ENCODE results near the gene INTS4. TPM values are rescaled to one million over a fixed set of nuclear protein-coding genes. Genes with fewer than 3 reads are reported as not detected.

The INTS4 gene
- total RNA-seq, 2 donors from 2014 or later, result 21.5 to 28.0 TPM

GRCh38 chr11:78011301-78011700 lies 16.8 kb upstream of the INTS4 start:
- Histone ChIP-seq H3K27me3 (no peaks in the 10 kb centered on the region), H3K9ac (ENCODE audit: low read depth in 2 of 2, low read length in 2 of 2) (no peak overlapping the region), H3K36me3 (no peaks in the 10 kb centered on the region), H3K9me3 (no peaks in the 10 kb centered on the region), H3K4me3 (no peak overlapping the region), H3K27ac (no peak overlapping the region), H3K4me1 (no peaks in the 10 kb centered on the region)
- TF ChIP-seq, protein P1, sequence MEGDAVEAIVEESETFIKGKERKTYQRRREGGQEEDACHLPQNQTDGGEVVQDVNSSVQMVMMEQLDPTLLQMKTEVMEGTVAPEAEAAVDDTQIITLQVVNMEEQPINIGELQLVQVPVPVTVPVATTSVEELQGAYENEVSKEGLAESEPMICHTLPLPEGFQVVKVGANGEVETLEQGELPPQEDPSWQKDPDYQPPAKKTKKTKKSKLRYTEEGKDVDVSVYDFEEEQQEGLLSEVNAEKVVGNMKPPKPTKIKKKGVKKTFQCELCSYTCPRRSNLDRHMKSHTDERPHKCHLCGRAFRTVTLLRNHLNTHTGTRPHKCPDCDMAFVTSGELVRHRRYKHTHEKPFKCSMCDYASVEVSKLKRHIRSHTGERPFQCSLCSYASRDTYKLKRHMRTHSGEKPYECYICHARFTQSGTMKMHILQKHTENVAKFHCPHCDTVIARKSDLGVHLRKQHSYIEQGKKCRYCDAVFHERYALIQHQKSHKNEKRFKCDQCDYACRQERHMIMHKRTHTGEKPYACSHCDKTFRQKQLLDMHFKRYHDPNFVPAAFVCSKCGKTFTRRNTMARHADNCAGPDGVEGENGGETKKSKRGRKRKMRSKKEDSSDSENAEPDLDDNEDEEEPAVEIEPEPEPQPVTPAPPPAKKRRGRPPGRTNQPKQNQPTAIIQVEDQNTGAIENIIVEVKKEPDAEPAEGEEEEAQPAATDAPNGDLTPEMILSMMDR (IDR thresholded peaks at IDR 0.05), result no peak
- DNase-seq, result no peak
- intact Hi-C loops (cut with DNase I), result loop anchor here (5.0 kb wide), 1 partner anchor 36 kb away; no protein-coding TSS in a partner anchor

DNA sequence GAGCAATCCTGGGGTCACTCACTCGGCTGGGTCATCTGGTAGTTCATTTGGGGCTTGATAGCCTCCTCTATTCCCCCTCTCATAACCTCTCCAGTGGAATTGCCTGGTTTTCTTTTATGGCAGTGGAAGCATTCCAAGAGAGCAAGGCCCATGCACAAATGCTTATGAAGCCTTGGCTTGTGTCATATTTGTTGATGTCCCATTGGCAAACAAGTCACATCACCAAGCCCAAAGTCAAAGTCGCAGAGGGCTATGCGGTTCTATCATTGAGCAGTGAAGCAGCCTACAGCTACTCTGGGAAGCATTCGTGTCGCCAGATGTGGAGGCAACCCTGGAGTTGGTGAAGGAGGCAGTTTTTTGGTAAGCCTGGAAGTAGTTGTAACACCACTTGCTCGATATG lies 16.3 kb upstream of the INTS4 start:
- H3K36me3 ChIP-seq, result no peaks in the 10 kb centered on the region
- intact Hi-C loops (cut with DNase I), result loop anchor here (5.0 kb wide), 1 partner anchor 37 kb away; no protein-coding TSS in a partner anchor

GRCh38 chr11:78010304-78010703 lies 15.8 kb upstream of the INTS4 start:
- Histone ChIP-seq H3K4me3 (no peak overlapping the region), H3K36me3 (no peaks in the 10 kb centered on the region), H3K9ac (ENCODE audit: low read depth in 2 of 2, low read length in 2 of 2) (no peak overlapping the region), H3K9me3 (no peaks in the 10 kb centered on the region), H3K4me1 (no peaks in the 10 kb centered on the region), H3K27ac (no peak overlapping the region), H3K27me3 (no peaks in the 10 kb centered on the region)
- intact Hi-C loops (cut with DNase I), result loop anchor here (5.0 kb wide), 1 partner anchor 37 kb away; no protein-coding TSS in a partner anchor
- DNase-seq, result no peak
- TF ChIP-seq, protein P1 (IDR thresholded peaks at IDR 0.05), result no peak

More for the DNA sequence above, 16.3 kb upstream of the INTS4 start:
- Histone ChIP-seq H3K27me3 (no peaks in the 10 kb centered on the region), H3K9ac (ENCODE audit: low read depth in 2 of 2, low read length in 2 of 2) (no peak overlapping the region), H3K4me3 (no peak overlapping the region), H3K27ac (no peak overlapping the region), H3K9me3 (no peaks in the 10 kb centered on the region), H3K4me1 (no peaks in the 10 kb centered on the region)
- TF ChIP-seq, protein P1 (IDR thresholded peaks at IDR 0.05), result no peak
- no peak for DNase-seq

DNA sequence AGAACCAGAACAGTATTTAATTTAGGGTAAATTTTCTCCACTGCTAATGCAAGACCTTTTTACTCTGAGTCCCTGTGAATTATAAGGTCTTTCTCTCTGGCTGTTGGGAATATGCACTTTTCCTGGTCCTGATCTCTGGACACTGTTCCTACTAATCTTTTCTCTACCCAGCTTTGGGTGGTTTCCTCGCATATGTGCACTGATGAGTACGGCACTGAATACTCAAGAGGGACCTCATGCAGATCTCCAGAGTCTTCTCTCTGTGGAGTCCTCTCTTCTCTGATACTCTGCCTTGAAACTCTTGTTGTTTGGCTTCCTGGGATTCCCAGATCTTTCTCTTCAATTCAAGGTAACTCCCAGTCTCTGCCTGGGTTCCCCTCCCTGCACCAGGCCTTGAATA lies 14.6 kb upstream of the INTS4 start:
- H3K36me3 ChIP-seq, result no peaks in the 10 kb centered on the region
- no peak overlapping the region for H3K27ac ChIP-seq
- H3K4me3 ChIP-seq, result no peak overlapping the region
- H3K9ac ChIP-seq (ENCODE audit: low read depth in 2 of 2, low read length in 2 of 2), result no peak overlapping the region
- intact Hi-C loops (cut with DNase I), result no loop called here
- TF ChIP-seq, protein P1 (IDR thresholded peaks at IDR 0.05), result no peak
- H3K9me3 ChIP-seq, result no peaks in the 10 kb centered on the region
- no peak for DNase-seq
- no peaks in the 10 kb centered on the region for H3K4me1 ChIP-seq
- H3K27me3 ChIP-seq, result no peaks in the 10 kb centered on the region

- TF ChIP-seq, protein P1 (IDR thresholded peaks at IDR 0.05), result peak; percentile 63
- peak; percentile 33 for DNase-seq
- H3K9ac ChIP-seq (ENCODE audit: low read depth in 2 of 2, low read length in 2 of 2), result no peak overlapping the region
- H3K9me3 ChIP-seq, result no peaks in the 10 kb centered on the region
- H3K4me3 ChIP-seq, result no peak overlapping the region
- intact Hi-C loops (cut with DNase I), result no loop called here
- no peaks in the 10 kb centered on the region for H3K36me3 ChIP-seq
- H3K27me3 ChIP-seq, result no peaks in the 10 kb centered on the region
- H3K4me1 ChIP-seq, result no peaks in the 10 kb centered on the region
- no peak overlapping the region for H3K27ac ChIP-seq
These were observed 5.7 kb upstream of the INTS4 start for GRCh38 chr11:78000193-78000592.
